ACC112 (cell line): ENCODE measurements around the gene CATSPER1.
"Not testable (repeated sequence)": the region's sequence is repeated elsewhere in the genome, so short reads cannot be mapped to it uniquely, and the experiment has no call there.

ENCODE experiments used
- H2AFZ ChIP-seq: fragments of 200-600 bp; sonication (generic); one replicate; pipeline ENCODE4 v1.6.0; 2017; ENCODE audit warnings: antibody characterized with exemption, low read length; ENCODE audit not compliant: unreplicated experiment
- H3K27ac ChIP-seq: fragments of 200-600 bp; sonication (generic); 2 replicates; pipeline ENCODE4 v1.5.1; 2014; ENCODE audit warnings: low read depth, mild to moderate bottlenecking, antibody characterized with exemption, low read length, moderate library complexity
- H3K27me3 ChIP-seq: fragments of 200-600 bp; sonication (generic); 2 replicates; pipeline ENCODE4 v1.6.1; 2014; ENCODE audit warnings: mild to moderate bottlenecking, antibody characterized with exemption, low read length, moderate library complexity, mixed read lengths; ENCODE audit not compliant: insufficient read depth
- H3K36me3 ChIP-seq: fragments of 200-600 bp; sonication (generic); 2 replicates; pipeline ENCODE4 v1.6.1; 2016; ENCODE audit warnings: mild to moderate bottlenecking, antibody characterized with exemption, low read length, moderate library complexity, mixed read lengths; ENCODE audit not compliant: insufficient read depth
- H3K4me1 ChIP-seq: fragments of 200-600 bp; sonication (generic); one replicate; pipeline ENCODE4 v1.6.1; 2016; ENCODE audit warnings: low read length, mixed read lengths; ENCODE audit not compliant: insufficient read depth, unreplicated experiment, control insufficient read depth
- H3K4me3 ChIP-seq: fragments of 200-600 bp; sonication (generic); 2 replicates; pipeline ENCODE4 v1.5.1; 2014; ENCODE audit warnings: mild to moderate bottlenecking, low read depth, low read length
- H3K79me2 ChIP-seq: fragments of 200-600 bp; sonication (generic); one replicate; pipeline ENCODE4 v1.6.0; 2016; ENCODE audit warnings: low read length; ENCODE audit not compliant: control insufficient read depth, unreplicated experiment, insufficient read depth

The CATSPER1 gene

GRCh38 chr11:66042227-66042995, 16.1 kb upstream of the CATSPER1 start:
- H3K27ac ChIP-seq, result no peak overlapping the region
- H3K4me3 ChIP-seq, result no peak overlapping the region
- no peaks in the 10 kb centered on the region for H3K4me1 ChIP-seq
- no peaks in the 10 kb centered on the region for H3K27me3 ChIP-seq
- no peaks in the 10 kb centered on the region for H3K36me3 ChIP-seq
- no peaks in the 10 kb centered on the region for H3K79me2 ChIP-seq
- no peak overlapping the region for H2AFZ ChIP-seq

- Histone ChIP-seq H3K79me2 (no peaks in the 10 kb centered on the region), H3K36me3 (no peaks in the 10 kb centered on the region), H3K4me3 (no peak overlapping the region), H3K4me1 (no peaks in the 10 kb centered on the region), H3K27ac (no peak overlapping the region), H3K27me3 (no peaks in the 10 kb centered on the region), H2AFZ (no peak overlapping the region)
Observed at GRCh38 chr11:66039765-66040164, 13.5 kb upstream of the CATSPER1 start.

GRCh38 chr11:66037327-66037726, 11.0 kb upstream of the CATSPER1 start:
- H3K79me2 ChIP-seq, result no peaks in the 10 kb centered on the region

GRCh38 chr11:66036334-66036710, 10.0 kb upstream of the CATSPER1 start:
- Histone ChIP-seq H3K27me3 (no peaks in the 10 kb centered on the region), H3K27ac (no peak overlapping the region), H3K4me3 (no peak overlapping the region), H3K36me3 (no peaks in the 10 kb centered on the region), H3K79me2 (no peaks in the 10 kb centered on the region), H2AFZ (no peak overlapping the region), H3K4me1 (no peaks in the 10 kb centered on the region)

More at GRCh38 chr11:66037327-66037726, 11.0 kb upstream of the CATSPER1 start:
- Histone ChIP-seq H3K4me3 (no peak overlapping the region), H3K36me3 (no peaks in the 10 kb centered on the region), H2AFZ (no peak overlapping the region), H3K27ac (no peak overlapping the region), H3K27me3 (no peaks in the 10 kb centered on the region), H3K4me1 (no peaks in the 10 kb centered on the region)

- Histone ChIP-seq H3K4me1 (no peaks in the 10 kb centered on the region), H3K27me3 (no peaks in the 10 kb centered on the region)
Observed at GRCh38 chr11:66035653-66036333, 9.5 kb upstream of the CATSPER1 start.

GRCh38 chr11:66032957-66033735, 6.9 kb upstream of the CATSPER1 start:
- H3K79me2 ChIP-seq, result no peaks in the 10 kb centered on the region
- no peak overlapping the region for H3K27ac ChIP-seq
- H3K4me1 ChIP-seq, result no peaks in the 10 kb centered on the region
- no peaks in the 10 kb centered on the region for H3K27me3 ChIP-seq
- no peaks in the 10 kb centered on the region for H3K36me3 ChIP-seq
- no peak overlapping the region for H2AFZ ChIP-seq
- H3K4me3 ChIP-seq, result no peak overlapping the region

More at GRCh38 chr11:66035653-66036333, 9.5 kb upstream of the CATSPER1 start:
- Histone ChIP-seq H3K36me3 (no peaks in the 10 kb centered on the region), H3K4me3 (no peak overlapping the region), H2AFZ (no peak overlapping the region), H3K79me2 (no peaks in the 10 kb centered on the region), H3K27ac (no peak overlapping the region)

- H2AFZ ChIP-seq, H3K27ac ChIP-seq, H3K36me3 ChIP-seq, H3K4me3 ChIP-seq, H3K27me3 ChIP-seq, H3K79me2 ChIP-seq: not testable (repeated sequence)
- H3K4me1 ChIP-seq, result peaks cover 19% of the 10 kb centered on the region
Observed at GRCh38 chr11:66023186-66023440, 3.2 kb downstream of the CATSPER1 start.

GRCh38 chr11:66022401-66023185, 3.7 kb downstream of the CATSPER1 start:
- Histone ChIP-seq H3K4me3 (peak overlapping the region; percentile 65), H2AFZ (peak overlapping the region; percentile 69)

GRCh38 chr11:66020618-66021357, 5.5 kb downstream of the CATSPER1 start:
- Histone ChIP-seq H3K4me3 (peak overlapping the region; percentile 39; the same call in 1 of the 2 replicates), H3K4me1 (peaks cover 29% of the 10 kb centered on the region), H3K27ac (0 out of 2 replicates have a peak overlapping the region, but pooled peaks have one; percentile 20), H2AFZ (peak overlapping the region; percentile 48), H3K36me3 (no peaks in the 10 kb centered on the region), H3K27me3 (no peaks in the 10 kb centered on the region), H3K79me2 (peaks cover 2% of the 10 kb centered on the region)

More at GRCh38 chr11:66022401-66023185, 3.7 kb downstream of the CATSPER1 start:
- H3K79me2 ChIP-seq, result no peaks in the 10 kb centered on the region
- no peaks in the 10 kb centered on the region for H3K36me3 ChIP-seq
- H3K27ac ChIP-seq, result no peak overlapping the region
- H3K4me1 ChIP-seq, result peaks cover 19% of the 10 kb centered on the region
- no peaks in the 10 kb centered on the region for H3K27me3 ChIP-seq

GRCh38 chr11:66020212-66020611, 6.1 kb downstream of the CATSPER1 start:
- no peak overlapping the region for H3K4me3 ChIP-seq
- H3K27ac ChIP-seq, result no peak overlapping the region
- H3K79me2 ChIP-seq, result peaks cover 2% of the 10 kb centered on the region
- peaks cover 35% of the 10 kb centered on the region for H3K4me1 ChIP-seq
- no peaks in the 10 kb centered on the region for H3K36me3 ChIP-seq
- H3K27me3 ChIP-seq, result no peaks in the 10 kb centered on the region
- H2AFZ ChIP-seq, result no peak overlapping the region
